ENCODE data around the gene HMCES. TPM values are rescaled to one million over a fixed set of nuclear protein-coding genes. Genes with fewer than 3 reads are reported as not detected.

The HMCES gene
- total and polyA plus RNA-seq, 2 experiments from 2014 or later = 20.1 to 34.3 TPM

GRCh38 chr3:129325383-129325782, 46.7 kb downstream of the HMCES start:
- no peak overlapping the region for H3K4me3 ChIP-seq
- no peak overlapping the region for H2AFZ ChIP-seq
- no peaks in the 10 kb centered on the region for H3K79me2 ChIP-seq
- no peaks in the 10 kb centered on the region for H3K9me3 ChIP-seq (ENCODE audit: low read depth)
- H3K27me3 ChIP-seq = no peaks in the 10 kb centered on the region
- DNase-seq (ENCODE audit: low spot score) = no peak
- H3K27ac ChIP-seq = no peak overlapping the region
- H3K9me2 ChIP-seq (replicated peaks; ENCODE audit: insufficient read depth) = no peaks in the 10 kb centered on the region
- H3K4me2 ChIP-seq = no peak overlapping the region
- no peaks in the 10 kb centered on the region for H3K4me1 ChIP-seq (ENCODE audit: insufficient read depth)
- WGBS (ENCODE audit: low lambda C conversion rate, missing lambda C conversion rate) = 94% methylated on average over 3 of the region's 3 CpGs
- H4K20me1 ChIP-seq (ENCODE audit: insufficient read depth, poor library complexity, severe bottlenecking) = no peaks in the 10 kb centered on the region
- TF ChIP-seq CTCF (IDR thresholded peaks at IDR 0.05; ENCODE audit: poor library complexity) = no peak
- TF ChIP-seq EZH2phosphoT487 (IDR thresholded peaks at IDR 0.05; ENCODE audit: low read depth, severe bottlenecking, unreplicated experiment) = no peak
- no peak for TF ChIP-seq EZH2 (IDR thresholded peaks at IDR 0.05; ENCODE audit: borderline replicate concordance)
- H3K36me3 ChIP-seq (replicated peaks; ENCODE audit: insufficient read depth, low read depth) = no peaks in the 10 kb centered on the region

GRCh38 chr3:129326138-129326537, 47.5 kb downstream of the HMCES start:
- H3K79me2 ChIP-seq = no peaks in the 10 kb centered on the region
- no peaks in the 10 kb centered on the region for H3K9me3 ChIP-seq (ENCODE audit: low read depth)
- H3K9me2 ChIP-seq (replicated peaks; ENCODE audit: insufficient read depth) = no peaks in the 10 kb centered on the region
- H3K36me3 ChIP-seq (replicated peaks; ENCODE audit: insufficient read depth, low read depth) = no peaks in the 10 kb centered on the region
- WGBS (ENCODE audit: low lambda C conversion rate, missing lambda C conversion rate) = 94% methylated on average over 12 of the region's 12 CpGs
- no peaks in the 10 kb centered on the region for H3K4me1 ChIP-seq (ENCODE audit: insufficient read depth)
- no peak overlapping the region for H2AFZ ChIP-seq
- H3K4me2 ChIP-seq = no peak overlapping the region
- H3K4me3 ChIP-seq = no peak overlapping the region
- H3K27me3 ChIP-seq = no peaks in the 10 kb centered on the region
- DNase-seq (ENCODE audit: low spot score) = no peak
- TF ChIP-seq EZH2phosphoT487 (IDR thresholded peaks at IDR 0.05; ENCODE audit: low read depth, severe bottlenecking, unreplicated experiment) (no peak), CTCF (IDR thresholded peaks at IDR 0.05; ENCODE audit: poor library complexity) (no peak), EZH2 (IDR thresholded peaks at IDR 0.05; ENCODE audit: borderline replicate concordance) (no peak)
- no peaks in the 10 kb centered on the region for H4K20me1 ChIP-seq (ENCODE audit: insufficient read depth, poor library complexity, severe bottlenecking)
- H3K27ac ChIP-seq = no peak overlapping the region

GRCh38 chr3:129326595-129326994, 47.9 kb downstream of the HMCES start:
- WGBS (ENCODE audit: low lambda C conversion rate, missing lambda C conversion rate) = 92% methylated on average over 10 of the region's 11 CpGs
- H3K27ac ChIP-seq = no peak overlapping the region
- H3K4me2 ChIP-seq = no peak overlapping the region
- no peak for TF ChIP-seq EZH2phosphoT487 (IDR thresholded peaks at IDR 0.05; ENCODE audit: low read depth, severe bottlenecking, unreplicated experiment)
- no peak for TF ChIP-seq EZH2 (IDR thresholded peaks at IDR 0.05; ENCODE audit: borderline replicate concordance)
- TF ChIP-seq CTCF (IDR thresholded peaks at IDR 0.05; ENCODE audit: poor library complexity) = no peak
- no peaks in the 10 kb centered on the region for H3K9me2 ChIP-seq (replicated peaks; ENCODE audit: insufficient read depth)
- H3K79me2 ChIP-seq = no peaks in the 10 kb centered on the region
- no peaks in the 10 kb centered on the region for H3K9me3 ChIP-seq (ENCODE audit: low read depth)
- DNase-seq (ENCODE audit: low spot score) = no peak
- no peaks in the 10 kb centered on the region for H3K36me3 ChIP-seq (replicated peaks; ENCODE audit: insufficient read depth, low read depth)
- no peaks in the 10 kb centered on the region for H3K4me1 ChIP-seq (ENCODE audit: insufficient read depth)
- no peak overlapping the region for H2AFZ ChIP-seq
- no peaks in the 10 kb centered on the region for H4K20me1 ChIP-seq (ENCODE audit: insufficient read depth, poor library complexity, severe bottlenecking)
- no peak overlapping the region for H3K4me3 ChIP-seq
- no peaks in the 10 kb centered on the region for H3K27me3 ChIP-seq

- TF ChIP-seq EZH2phosphoT487 (IDR thresholded peaks at IDR 0.05; ENCODE audit: low read depth, severe bottlenecking, unreplicated experiment) (no peak), EZH2 (IDR thresholded peaks at IDR 0.05; ENCODE audit: borderline replicate concordance) (no peak), CTCF (IDR thresholded peaks at IDR 0.05; ENCODE audit: poor library complexity) (no peak)
- Histone ChIP-seq H3K4me1 (ENCODE audit: insufficient read depth) (no peaks in the 10 kb centered on the region), H3K4me2 (no peak overlapping the region), H3K27ac (no peak overlapping the region), H3K4me3 (no peak overlapping the region), H3K9me3 (ENCODE audit: low read depth) (no peaks in the 10 kb centered on the region), H3K9me2 (replicated peaks; ENCODE audit: insufficient read depth) (no peaks in the 10 kb centered on the region), H4K20me1 (ENCODE audit: insufficient read depth, poor library complexity, severe bottlenecking) (no peaks in the 10 kb centered on the region), H2AFZ (no peak overlapping the region), H3K36me3 (replicated peaks; ENCODE audit: insufficient read depth, low read depth) (no peaks in the 10 kb centered on the region), H3K79me2 (no peaks in the 10 kb centered on the region), H3K27me3 (no peaks in the 10 kb centered on the region)
- no peak for DNase-seq (ENCODE audit: low spot score)
- 92% methylated on average over 6 of the region's 6 CpGs for WGBS (ENCODE audit: low lambda C conversion rate, missing lambda C conversion rate)
Measured at GRCh38 chr3:129327510-129327909, 48.8 kb downstream of the HMCES start.

All from hepatocyte (in vitro differentiated cells).